ENCODE results near the gene HTR6. TPM values are rescaled to one million over a fixed set of nuclear protein-coding genes. Genes with fewer than 3 reads are reported as not detected.
A peak's percentile ranks its signal among the peaks of the same experiment; 100 is the strongest.

Gene HTR6
- total and polyA plus RNA-seq, 2 of the 4 experiments (the other 2 are of a cell fraction): not detected

GRCh38 chr1:19644395-19644680 is 20.3 kb upstream of the HTR6 start:
- peak overlapping the region; percentile 96 for H2AFZ ChIP-seq (replicated peaks; ENCODE audit: low read length, poor library complexity)
- no peaks in the 10 kb centered on the region for H3K9me3 ChIP-seq (ENCODE audit: control insufficient read depth, insufficient read depth, low read length)
- no peak overlapping the region for H2BK5ac ChIP-seq (ENCODE audit: low read depth, low read length, poor library complexity, severe bottlenecking)
- in situ Hi-C loops (cut with MboI; ENCODE audit: low sequenced_read_pairs): loop anchor here (10.0 kb wide), 1 partner anchor 160 kb away; the partner anchor contains the start of gene CAPZB
- DNase-seq (no peak), ATAC-seq (ENCODE audit: low read depth) (peak; percentile 44)
- H4K20me1 ChIP-seq (ENCODE audit: insufficient read depth, low read length): peaks cover 28% of the 10 kb centered on the region
- peaks cover 22% of the 10 kb centered on the region; the same call in 1 of the 2 replicates for H3K4me1 ChIP-seq (ENCODE audit: control insufficient read depth, insufficient read depth, low read length)
- no peak overlapping the region for H3K14ac ChIP-seq (replicated peaks; ENCODE audit: low read depth, low read length)
- H4K5ac ChIP-seq (ENCODE audit: low read depth, low read length): no peak overlapping the region; the same call in 1 of the 2 replicates
- ChIA-PET CTCF (interaction anchor here (1.1 kb wide), 1 partner anchor 10 kb away, joined by 4 read pairs; no protein-coding TSS in a partner anchor), POLR2A (ENCODE audit: unreplicated experiment) (no interaction called here)
- 2% methylated on average over 20 of the region's 51 CpGs; no CpG with 5 or more reads in 1 of the 2 experiments for WGBS, 2 experiments (ENCODE audit: extremely low coverage in 2 of 2, insufficient read length in 1 of 2)
- BruUV-seq (replicated peaks): no TSS peak
- dilution Hi-C loops (cut with HindIII; ENCODE audit: low sequenced_read_pairs, unreplicated experiment): no loop called here
- H2AK9ac ChIP-seq (replicated peaks; ENCODE audit: low read depth, low read length, poor library complexity): peak overlapping the region; percentile 89
- H3K79me1 ChIP-seq (ENCODE audit: low read depth in 1 of 2, low read length in 2 of 2): peaks cover 0 to 37% of the 10 kb centered on the region in 2 experiments; a peak in 2 of 4 replicates
- TF ChIP-seq BHLHE40 (IDR thresholded peaks at IDR 0.05; ENCODE audit: low read depth, low read length): no peak
- TF ChIP-seq CEBPB (IDR thresholded peaks at IDR 0.05; ENCODE audit: low read depth, low read length): no peak
- TF ChIP-seq MAZ (IDR thresholded peaks at IDR 0.05; ENCODE audit: borderline replicate concordance, low read depth, low read length): no peak
- no peak for TF ChIP-seq ELK1 (IDR thresholded peaks at IDR 0.05; ENCODE audit: borderline replicate concordance, low read depth, low read length)
- TF ChIP-seq RAD21 (IDR thresholded peaks at IDR 0.05; ENCODE audit: low read length): no peak
- TF ChIP-seq, protein P1, sequence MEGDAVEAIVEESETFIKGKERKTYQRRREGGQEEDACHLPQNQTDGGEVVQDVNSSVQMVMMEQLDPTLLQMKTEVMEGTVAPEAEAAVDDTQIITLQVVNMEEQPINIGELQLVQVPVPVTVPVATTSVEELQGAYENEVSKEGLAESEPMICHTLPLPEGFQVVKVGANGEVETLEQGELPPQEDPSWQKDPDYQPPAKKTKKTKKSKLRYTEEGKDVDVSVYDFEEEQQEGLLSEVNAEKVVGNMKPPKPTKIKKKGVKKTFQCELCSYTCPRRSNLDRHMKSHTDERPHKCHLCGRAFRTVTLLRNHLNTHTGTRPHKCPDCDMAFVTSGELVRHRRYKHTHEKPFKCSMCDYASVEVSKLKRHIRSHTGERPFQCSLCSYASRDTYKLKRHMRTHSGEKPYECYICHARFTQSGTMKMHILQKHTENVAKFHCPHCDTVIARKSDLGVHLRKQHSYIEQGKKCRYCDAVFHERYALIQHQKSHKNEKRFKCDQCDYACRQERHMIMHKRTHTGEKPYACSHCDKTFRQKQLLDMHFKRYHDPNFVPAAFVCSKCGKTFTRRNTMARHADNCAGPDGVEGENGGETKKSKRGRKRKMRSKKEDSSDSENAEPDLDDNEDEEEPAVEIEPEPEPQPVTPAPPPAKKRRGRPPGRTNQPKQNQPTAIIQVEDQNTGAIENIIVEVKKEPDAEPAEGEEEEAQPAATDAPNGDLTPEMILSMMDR (conservative IDR thresholded peaks at IDR 0.05; ENCODE audit: low read depth, low read length): no peak
- TF ChIP-seq SMC3 (IDR thresholded peaks at IDR 0.05; ENCODE audit: low read depth, low read length): no peak
- TF ChIP-seq POLR2A (IDR thresholded peaks at IDR 0.05; ENCODE audit: low read depth, low read length): no peak
- TF ChIP-seq RCOR1 (IDR thresholded peaks at IDR 0.05; ENCODE audit: insufficient replicate concordance, low read length): no peak
- no peak for TF ChIP-seq CHD1 (IDR thresholded peaks at IDR 0.05; ENCODE audit: low read depth, low read length)
- TF ChIP-seq FOS (IDR thresholded peaks at IDR 0.05; ENCODE audit: low read depth, low read length): no peak
- no peak for TF ChIP-seq MAFK (IDR thresholded peaks at IDR 0.05; ENCODE audit: low read depth, low read length)
- TF ChIP-seq NFE2L2 (IDR thresholded peaks at IDR 0.05; ENCODE audit: low read depth, low read length): no peak
- TF ChIP-seq USF2 (IDR thresholded peaks at IDR 0.05; ENCODE audit: low read depth, low read length): no peak
- intact Hi-C loops (cut with micrococcal nuclease): loop anchor here (2.0 kb wide), 4 partner anchors 48 to 246 kb away; partner anchors contain the start of gene CAPZB
- peaks cover 7% of the 10 kb centered on the region for H3K9me1 ChIP-seq (ENCODE audit: insufficient read depth, low read length)
- no peak overlapping the region for H3K56ac ChIP-seq (ENCODE audit: extremely low read depth, insufficient read depth, low read length)
- H2BK15ac ChIP-seq (ENCODE audit: low read depth, low read length): no peak overlapping the region
- peak overlapping the region; percentile 72 for H3K4me3 ChIP-seq (ENCODE audit: insufficient read depth, low read depth, low read length)
- peaks cover 2% of the 10 kb centered on the region; the same call in 1 of the 2 replicates for H3K36me3 ChIP-seq (ENCODE audit: control insufficient read depth, insufficient read depth, low read length)
- H2AK5ac ChIP-seq (ENCODE audit: low read depth, low read length): no peak overlapping the region
- H3K4ac ChIP-seq (ENCODE audit: low read depth, low read length): no peak overlapping the region
- H2BK20ac ChIP-seq (ENCODE audit: low read depth, low read length): no peak overlapping the region
- no peak overlapping the region for H4K91ac ChIP-seq (ENCODE audit: insufficient read depth, low read depth, low read length)
- no peak overlapping the region for H3K4me2 ChIP-seq (ENCODE audit: low read depth, low read length)
- no peaks in the 10 kb centered on the region for H3K27me3 ChIP-seq (ENCODE audit: control insufficient read depth, insufficient read depth, low read length)
- H3K18ac ChIP-seq (ENCODE audit: low read depth, low read length): no peak overlapping the region; the same call in 1 of the 2 replicates
- H3K9ac ChIP-seq (ENCODE audit: low read depth, low read length): peak overlapping the region; percentile 96
- no peak overlapping the region for H3K23ac ChIP-seq (ENCODE audit: low read depth, low read length)
- H2BK120ac ChIP-seq (ENCODE audit: low read depth, low read length): no peak overlapping the region
- no peak overlapping the region for H4K8ac ChIP-seq (ENCODE audit: low read depth in 2 of 2, low read length in 2 of 2)
- H3K27ac ChIP-seq (ENCODE audit: insufficient read depth, low read length): peak overlapping the region; percentile 71; the same call in 1 of the 2 replicates
